HEK293 (cell line): ENCODE results near the gene PHF5A.

Source experiments
- CTCF ChIA-PET: fragments of 350-600 bp; formaldehyde crosslinking; extraction: SDS; loops from one replicate; lab custom pipeline; 2021; ENCODE audit warnings: antibody characterized with exemption; lab: Yijun Ruan, JAX
- POLR2A ChIA-PET: fragments of 300-600 bp; formaldehyde crosslinking; extraction: SDS; loops from one replicate; lab custom pipeline; 2020; ENCODE audit warnings: antibody characterized with exemption, inconsistent platforms; lab: Yijun Ruan, JAX
- H3K27ac ChIP-seq: fragments of 200-500 bp; sonication (Bioruptor generic); 2 replicates; pipeline ENCODE4 v1.5.1; 2014; ENCODE audit warnings: low read depth, low read length, control low read depth, inconsistent platforms; ENCODE audit errors: extremely low read depth
- H3K36me3 ChIP-seq, 2 experiments: fragments of 200-500 bp in 1 of 2; sonication (Bioruptor generic) in 1 of 2; 1 replicate in 1 of 2; 2 replicates in 1 of 2; pipeline ENCODE4 v1.5.1; 2014 to 2017; ENCODE audit warnings: inconsistent platforms in 2 of 2, low read length in 2 of 2; ENCODE audit not compliant: control insufficient read depth in 2 of 2, insufficient read depth in 1 of 2
- H3K4me1 ChIP-seq: fragments of 200-500 bp; sonication (Bioruptor generic); 2 replicates; pipeline ENCODE4 v1.5.1; 2014; ENCODE audit warnings: mild to moderate bottlenecking, low read length, inconsistent platforms; ENCODE audit not compliant: control insufficient read depth, insufficient read depth
- H3K4me3 ChIP-seq: 2 replicates; pipeline ENCODE4 v1.5.1; 2011; ENCODE audit warnings: low read depth, mild to moderate bottlenecking, control low read depth, low read length, moderate library complexity
- H3K9me3 ChIP-seq: fragments of 200-500 bp; sonication (Bioruptor generic); 2 replicates; pipeline ENCODE4 v1.5.1; 2014; ENCODE audit warnings: low read depth, low read length, inconsistent platforms; ENCODE audit not compliant: control insufficient read depth, insufficient read depth
- EGR2 ChIP-seq: fragments of 450-650 bp; formaldehyde crosslinking; IDR thresholded peaks from 2 replicates; pipeline ENCODE4 v1.5.1; 2016; ENCODE audit warnings: low read depth, missing biosample characterization, missing genetic modification characterization
- GLI2 ChIP-seq: fragments of 450-650 bp; formaldehyde crosslinking; IDR thresholded peaks from 2 replicates; pipeline ENCODE4; 2017; ENCODE audit warnings: missing biosample characterization, missing genetic modification characterization, low read depth, borderline replicate concordance
- KLF1 ChIP-seq: fragments of 450-650 bp; formaldehyde crosslinking; IDR thresholded peaks from 2 replicates; pipeline ENCODE4 v1.5.1; 2016; ENCODE audit warnings: missing biosample characterization, missing genetic modification characterization
- ZBTB8A ChIP-seq: fragments of 450-650 bp; formaldehyde crosslinking; IDR thresholded peaks from 2 replicates; pipeline ENCODE4 v1.5.1; 2016; ENCODE audit warnings: missing biosample characterization, missing genetic modification characterization
- ZFHX2 ChIP-seq: fragments of 450-650 bp; formaldehyde crosslinking; conservative IDR thresholded peaks from 2 replicates; pipeline ENCODE4 v1.5.1; 2016; ENCODE audit warnings: missing biosample characterization, missing genetic modification characterization
- ZFP69B ChIP-seq: fragments of 450-650 bp; formaldehyde crosslinking; IDR thresholded peaks from 2 replicates; pipeline ENCODE4 v1.5.1; 2016; ENCODE audit warnings: missing biosample characterization, missing genetic modification characterization
- ZNF2 ChIP-seq: fragments of 450-650 bp; formaldehyde crosslinking; IDR thresholded peaks from 2 replicates; pipeline ENCODE4 v1.5.1; 2016; ENCODE audit warnings: missing biosample characterization, missing genetic modification characterization
- ZNF350 ChIP-seq: fragments of 450-650 bp; formaldehyde crosslinking; IDR thresholded peaks from 2 replicates; pipeline ENCODE4 v1.5.0; 2017; ENCODE audit warnings: missing biosample characterization, mild to moderate bottlenecking, missing genetic modification characterization
- ZNF514 ChIP-seq: fragments of 450-650 bp; formaldehyde crosslinking; IDR thresholded peaks from 2 replicates; pipeline ENCODE4 v1.5.1; 2016; ENCODE audit warnings: missing biosample characterization, missing genetic modification characterization
- ZNF654 ChIP-seq: fragments of 450-650 bp; formaldehyde crosslinking; IDR thresholded peaks from 2 replicates; pipeline ENCODE4 v1.5.1; 2016; ENCODE audit warnings: low read depth, missing biosample characterization, missing genetic modification characterization
- ZSCAN23 ChIP-seq: fragments of 450-650 bp; formaldehyde crosslinking; IDR thresholded peaks from 2 replicates; pipeline ENCODE4 v1.5.1; 2016; ENCODE audit warnings: missing biosample characterization, missing genetic modification characterization
- TF ChIP-seq, protein P1 (sequence below): fragments of 450-650 bp; formaldehyde crosslinking; IDR thresholded peaks from 2 replicates; pipeline ENCODE4 v1.5.1; 2016; ENCODE audit warnings: missing biosample characterization, missing genetic modification characterization
- TF ChIP-seq, protein P2 (sequence below): fragments of 450-650 bp; formaldehyde crosslinking; IDR thresholded peaks from 2 replicates; pipeline ENCODE4 v1.5.1; 2016; ENCODE audit warnings: missing biosample characterization, missing genetic modification characterization
- TF ChIP-seq, protein P3 (sequence below): fragments of 450-650 bp; formaldehyde crosslinking; conservative IDR thresholded peaks from 2 replicates; pipeline ENCODE4 v1.5.1; 2016; ENCODE audit warnings: low read depth, missing biosample characterization, missing genetic modification characterization

PHF5A gene

DNA sequence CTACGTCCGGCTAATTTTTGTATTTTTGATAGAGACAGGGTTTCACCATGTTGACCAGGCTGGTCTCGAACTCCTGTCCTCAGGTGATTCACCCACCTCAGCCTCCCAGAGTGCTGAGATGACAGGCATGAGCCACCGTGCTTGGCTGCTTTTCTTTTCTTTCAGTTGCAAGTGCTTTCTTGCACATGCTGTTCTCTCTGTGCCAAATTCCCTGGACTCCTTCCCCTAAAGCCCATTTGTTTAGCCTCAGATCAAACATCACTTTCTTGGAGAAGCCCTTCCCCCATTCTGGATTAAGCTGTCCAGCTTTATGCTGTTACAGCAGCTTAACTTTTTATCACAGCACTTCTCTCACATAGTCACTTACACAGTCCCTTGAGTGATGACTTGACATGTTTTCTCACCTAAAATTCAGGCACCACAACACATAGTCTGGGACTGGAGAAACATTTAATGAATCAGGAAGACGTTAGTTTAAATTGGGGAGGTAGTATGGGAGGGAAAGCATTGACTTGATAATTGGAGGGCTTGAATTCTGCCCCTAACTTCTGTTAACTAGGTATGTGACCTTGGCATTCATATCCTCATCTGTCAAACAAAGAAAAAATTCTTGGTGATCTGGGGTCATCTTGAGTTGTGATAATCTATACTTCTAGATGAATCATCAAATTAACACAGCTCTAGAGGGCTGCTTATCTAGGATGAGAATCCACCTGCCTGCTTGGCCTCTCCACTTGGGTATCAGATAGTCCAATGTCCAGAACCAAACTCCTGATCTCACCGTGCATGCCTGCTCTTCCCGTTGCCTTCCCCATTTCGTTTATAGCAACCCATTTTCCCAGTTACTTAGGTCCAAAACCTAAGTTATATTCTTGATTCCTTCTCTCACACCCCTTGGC lies 18.8 kb upstream of the PHF5A start (continued):
- TF ChIP-seq ZNF654: no peak

DNA sequence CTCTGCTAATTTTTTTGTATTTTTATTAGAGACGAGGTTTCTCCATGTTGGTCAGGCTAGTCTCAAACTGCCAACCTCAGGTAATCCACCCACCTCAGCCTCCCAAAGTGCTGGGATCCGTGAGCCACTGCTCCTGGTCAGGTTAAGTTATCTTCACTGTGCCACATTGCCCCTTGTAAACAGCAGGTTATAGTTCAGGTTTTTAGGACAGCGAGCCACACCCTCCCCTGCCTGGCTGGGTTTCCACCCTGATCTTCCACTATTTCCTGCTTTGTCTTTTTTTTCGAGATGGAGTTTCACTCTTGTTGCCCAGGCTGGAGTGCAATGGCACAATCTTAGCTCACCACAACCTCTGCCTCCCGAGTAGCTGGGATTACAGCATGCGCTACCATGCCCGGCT lies 16.5 kb upstream of the PHF5A start:
- Histone ChIP-seq H3K4me3 (no peak overlapping the region), H3K4me1 (peaks cover 8% of the 10 kb centered on the region; the same call in 1 of the 2 replicates), H3K9me3 (no peaks in the 10 kb centered on the region), H3K27ac (no peak overlapping the region), H3K36me3 (peaks cover 0 to 3% of the 10 kb centered on the region in 2 experiments; a peak in 2 of 3 replicates)
- CTCF ChIA-PET: interaction anchor here (1.5 kb wide), 1 partner anchor 33 kb away, joined by 5 read pairs; no protein-coding TSS in a partner anchor
- POLR2A ChIA-PET: interaction anchor here (1.2 kb wide), 1 partner anchor 39 kb away, joined by 3 read pairs; the partner anchor contains the start of gene TOB2
- TF ChIP-seq ZSCAN23: no peak
- TF ChIP-seq ZNF350 (tag by site-specific recombination): no peak
- TF ChIP-seq GLI2 (tag by site-specific recombination): no peak
- TF ChIP-seq, protein P1, sequence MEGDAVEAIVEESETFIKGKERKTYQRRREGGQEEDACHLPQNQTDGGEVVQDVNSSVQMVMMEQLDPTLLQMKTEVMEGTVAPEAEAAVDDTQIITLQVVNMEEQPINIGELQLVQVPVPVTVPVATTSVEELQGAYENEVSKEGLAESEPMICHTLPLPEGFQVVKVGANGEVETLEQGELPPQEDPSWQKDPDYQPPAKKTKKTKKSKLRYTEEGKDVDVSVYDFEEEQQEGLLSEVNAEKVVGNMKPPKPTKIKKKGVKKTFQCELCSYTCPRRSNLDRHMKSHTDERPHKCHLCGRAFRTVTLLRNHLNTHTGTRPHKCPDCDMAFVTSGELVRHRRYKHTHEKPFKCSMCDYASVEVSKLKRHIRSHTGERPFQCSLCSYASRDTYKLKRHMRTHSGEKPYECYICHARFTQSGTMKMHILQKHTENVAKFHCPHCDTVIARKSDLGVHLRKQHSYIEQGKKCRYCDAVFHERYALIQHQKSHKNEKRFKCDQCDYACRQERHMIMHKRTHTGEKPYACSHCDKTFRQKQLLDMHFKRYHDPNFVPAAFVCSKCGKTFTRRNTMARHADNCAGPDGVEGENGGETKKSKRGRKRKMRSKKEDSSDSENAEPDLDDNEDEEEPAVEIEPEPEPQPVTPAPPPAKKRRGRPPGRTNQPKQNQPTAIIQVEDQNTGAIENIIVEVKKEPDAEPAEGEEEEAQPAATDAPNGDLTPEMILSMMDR (tag by site-specific recombination): no peak
- TF ChIP-seq, protein P2, sequence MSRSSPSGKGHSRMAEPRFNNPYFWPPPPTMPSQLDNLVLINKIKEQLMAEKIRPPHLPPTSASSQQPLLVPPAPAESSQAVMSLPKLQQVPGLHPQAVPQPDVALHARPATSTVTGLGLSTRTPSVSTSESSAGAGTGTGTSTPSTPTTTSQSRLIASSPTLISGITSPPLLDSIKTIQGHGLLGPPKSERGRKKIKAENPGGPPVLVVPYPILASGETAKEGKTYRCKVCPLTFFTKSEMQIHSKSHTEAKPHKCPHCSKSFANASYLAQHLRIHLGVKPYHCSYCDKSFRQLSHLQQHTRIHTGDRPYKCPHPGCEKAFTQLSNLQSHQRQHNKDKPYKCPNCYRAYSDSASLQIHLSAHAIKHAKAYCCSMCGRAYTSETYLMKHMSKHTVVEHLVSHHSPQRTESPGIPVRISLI (tag by site-specific recombination): peak; percentile 44; the same call in 1 of the 2 replicates
- TF ChIP-seq, protein P3, sequence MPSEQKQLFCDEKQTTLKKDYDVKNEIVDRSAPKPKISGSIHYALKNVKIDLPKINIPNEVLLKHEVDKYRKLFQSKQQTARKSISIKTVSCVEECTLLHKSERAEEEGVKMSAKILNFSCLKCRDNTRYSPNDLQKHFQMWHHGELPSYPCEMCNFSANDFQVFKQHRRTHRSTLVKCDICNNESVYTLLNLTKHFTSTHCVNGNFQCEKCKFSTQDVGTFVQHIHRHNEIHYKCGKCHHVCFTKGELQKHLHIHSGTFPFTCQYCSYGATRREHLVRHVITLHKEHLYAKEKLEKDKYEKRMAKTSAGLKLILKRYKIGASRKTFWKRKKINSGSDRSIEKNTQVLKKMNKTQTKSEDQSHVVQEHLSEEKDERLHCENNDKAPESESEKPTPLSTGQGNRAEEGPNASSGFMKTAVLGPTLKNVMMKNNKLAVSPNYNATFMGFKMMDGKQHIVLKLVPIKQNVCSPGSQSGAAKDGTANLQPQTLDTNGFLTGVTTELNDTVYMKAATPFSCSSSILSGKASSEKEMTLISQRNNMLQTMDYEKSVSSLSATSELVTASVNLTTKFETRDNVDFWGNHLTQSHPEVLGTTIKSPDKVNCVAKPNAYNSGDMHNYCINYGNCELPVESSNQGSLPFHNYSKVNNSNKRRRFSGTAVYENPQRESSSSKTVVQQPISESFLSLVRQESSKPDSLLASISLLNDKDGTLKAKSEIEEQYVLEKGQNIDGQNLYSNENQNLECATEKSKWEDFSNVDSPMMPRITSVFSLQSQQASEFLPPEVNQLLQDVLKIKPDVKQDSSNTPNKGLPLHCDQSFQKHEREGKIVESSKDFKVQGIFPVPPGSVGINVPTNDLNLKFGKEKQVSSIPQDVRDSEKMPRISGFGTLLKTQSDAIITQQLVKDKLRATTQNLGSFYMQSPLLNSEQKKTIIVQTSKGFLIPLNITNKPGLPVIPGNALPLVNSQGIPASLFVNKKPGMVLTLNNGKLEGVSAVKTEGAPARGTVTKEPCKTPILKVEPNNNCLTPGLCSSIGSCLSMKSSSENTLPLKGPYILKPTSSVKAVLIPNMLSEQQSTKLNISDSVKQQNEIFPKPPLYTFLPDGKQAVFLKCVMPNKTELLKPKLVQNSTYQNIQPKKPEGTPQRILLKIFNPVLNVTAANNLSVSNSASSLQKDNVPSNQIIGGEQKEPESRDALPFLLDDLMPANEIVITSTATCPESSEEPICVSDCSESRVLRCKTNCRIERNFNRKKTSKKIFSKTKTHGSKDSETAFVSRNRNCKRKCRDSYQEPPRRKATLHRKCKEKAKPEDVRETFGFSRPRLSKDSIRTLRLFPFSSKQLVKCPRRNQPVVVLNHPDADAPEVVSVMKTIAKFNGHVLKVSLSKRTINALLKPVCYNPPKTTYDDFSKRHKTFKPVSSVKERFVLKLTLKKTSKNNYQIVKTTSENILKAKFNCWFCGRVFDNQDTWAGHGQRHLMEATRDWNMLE (tag by site-specific recombination): no peak
- TF ChIP-seq KLF1 (tag by site-specific recombination): 0 out of 2 replicates have a peak, but pooled peaks have one; percentile 8

DNA sequence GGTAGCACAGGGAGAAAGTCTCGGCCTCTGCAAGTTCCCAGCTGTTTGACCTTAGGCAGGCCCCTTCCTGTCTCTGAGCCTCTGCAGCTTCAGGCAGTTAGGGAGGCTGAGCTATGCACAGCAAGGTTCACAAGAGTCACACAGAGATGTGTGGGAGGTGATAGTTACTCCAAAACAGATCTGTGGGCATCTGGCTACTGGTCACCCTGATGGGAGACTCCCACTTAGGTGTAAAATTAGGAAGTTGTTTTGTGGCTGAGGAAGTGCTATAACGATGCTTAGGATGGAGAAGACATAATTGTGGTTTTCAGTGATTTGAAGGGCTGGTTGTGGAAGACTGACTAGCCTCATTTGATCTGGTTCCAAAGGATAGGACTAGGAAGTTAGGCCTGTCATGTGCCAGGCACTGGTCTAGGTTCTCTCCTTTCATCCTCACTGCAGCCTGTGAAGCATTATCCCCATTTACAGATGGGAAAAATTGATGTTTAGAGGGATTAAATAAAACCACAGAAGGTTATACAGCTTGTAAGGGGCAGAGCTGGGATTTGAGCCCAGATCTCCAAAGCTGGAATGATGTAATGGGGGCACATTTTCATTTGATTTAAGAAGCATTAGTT lies 13.9 kb upstream of the PHF5A start:
- no peak overlapping the region for H3K4me3 ChIP-seq
- no peak overlapping the region for H3K27ac ChIP-seq
- H3K36me3 ChIP-seq: peaks cover 3 to 7% of the 10 kb centered on the region in 2 experiments; a peak in 2 of 3 replicates
- H3K9me3 ChIP-seq: no peaks in the 10 kb centered on the region
- ChIA-PET CTCF (interaction anchor here (0.7 to 4.0 kb wide), 3 partner anchors 15 to 35 kb away, joined by 3 to 28 read pairs (median 3); no protein-coding TSS in a partner anchor), POLR2A (no interaction called here)
- TF ChIP-seq ZBTB8A (no peak), ZFP69B (tag by site-specific recombination) (no peak), ZNF2 (no peak), EGR2 (peak; percentile 84), ZNF514 (tag by site-specific recombination) (no peak), ZFHX2 (tag by site-specific recombination) (peak; percentile 74)
- H3K4me1 ChIP-seq: peaks cover 3% of the 10 kb centered on the region; the same call in 1 of the 2 replicates
